HuH-7.5 (cell line): ENCODE data around the gene FPR3.

ENCODE experiments used
- DNase-seq: peaks from one replicate; pipeline ENCODE4 v3.0.0; 2011; ENCODE audit warnings: low spot score

The FPR3 gene

GRCh38 chr19:51807925-51808324, 13.0 kb downstream of the FPR3 start:
- no peak for DNase-seq

- DNase-seq = no peak
Observed at GRCh38 chr19:51808333-51808986, 13.5 kb downstream of the FPR3 start.

DNA sequence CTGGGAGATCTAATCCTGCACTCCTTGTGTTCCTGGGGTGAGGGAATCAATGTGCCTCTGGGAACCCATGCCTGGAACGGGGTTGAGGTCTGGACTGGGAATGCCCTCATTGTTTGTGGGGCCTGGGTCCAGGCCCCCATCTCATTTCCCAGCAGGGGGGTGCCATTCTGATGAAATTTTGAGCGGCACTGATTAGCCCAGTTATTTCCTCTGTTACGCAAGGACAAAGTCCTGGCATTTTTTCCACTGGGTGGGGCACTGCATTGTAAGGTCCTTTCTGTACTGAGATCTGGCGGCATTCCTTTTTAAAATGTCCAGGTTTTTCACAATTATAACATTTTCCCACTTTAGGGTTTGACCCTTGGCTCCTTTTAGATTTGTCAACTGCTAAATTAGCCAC, 14.8 kb downstream of the FPR3 start:
- no peak for DNase-seq

GRCh38 chr19:51810223-51810622, 15.3 kb downstream of the FPR3 start:
- no peak for DNase-seq

DNA sequence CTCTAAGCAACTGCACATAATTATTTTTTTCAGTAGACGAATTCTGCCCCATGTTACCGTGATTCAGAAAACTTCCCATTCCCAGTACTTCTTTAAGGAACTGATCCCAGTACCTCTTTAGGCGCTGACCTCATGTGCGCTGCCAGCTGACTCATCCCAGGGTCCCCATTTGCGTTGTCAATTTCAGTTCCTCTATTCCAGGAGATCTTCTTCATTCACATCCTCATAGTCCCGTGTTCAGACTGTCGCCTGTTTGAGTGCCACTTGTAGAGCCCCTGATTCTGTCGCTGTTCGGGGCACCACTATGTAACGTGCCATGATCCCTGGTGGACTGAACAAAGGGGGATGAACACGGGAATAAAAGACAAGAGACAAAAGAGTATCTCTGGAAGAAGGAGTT, 16.4 kb downstream of the FPR3 start:
- DNase-seq = no peak

- DNase-seq = no peak
Observed at GRCh38 chr19:51815043-51815442, 20.1 kb downstream of the FPR3 start.

DNA sequence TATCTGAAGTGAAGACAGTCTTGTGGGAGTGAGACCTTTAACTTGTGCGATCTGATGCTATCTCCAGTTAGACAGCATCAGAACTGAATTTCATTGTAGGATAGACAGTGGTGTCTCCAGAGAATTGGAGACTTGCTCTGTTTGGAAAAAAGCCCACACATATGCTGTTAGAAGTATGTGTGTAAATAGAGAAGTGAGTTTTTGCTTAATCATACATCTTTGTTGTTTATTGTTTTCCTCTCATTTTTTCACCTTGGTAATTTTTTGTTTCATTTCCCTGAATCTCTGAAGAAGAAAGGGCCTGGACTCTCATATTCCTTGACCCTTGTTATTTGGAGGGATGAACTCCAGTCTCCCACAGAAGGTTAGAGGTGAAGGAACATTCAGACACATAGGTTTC, 21.8 kb downstream of the FPR3 start:
- no peak for DNase-seq

DNA sequence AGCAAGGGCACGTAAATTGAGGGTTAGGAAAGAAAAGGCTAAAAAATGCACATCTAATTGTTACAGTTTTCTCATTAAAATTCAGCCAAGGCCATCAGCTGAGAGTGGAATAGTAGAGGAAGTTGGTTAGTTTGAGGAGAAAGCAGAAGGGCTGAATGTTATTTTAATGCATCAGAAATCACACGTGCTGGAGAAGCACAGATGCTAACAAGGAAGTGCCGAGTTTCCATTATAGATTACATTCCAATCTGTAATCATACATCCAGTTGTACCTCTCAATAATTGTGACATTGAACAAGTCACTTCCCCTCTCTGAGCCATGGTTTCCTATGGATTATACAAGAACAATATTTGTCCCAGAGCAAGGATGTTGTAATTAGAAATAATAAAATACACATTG, 25.1 kb downstream of the FPR3 start:
- no peak for DNase-seq

DNA sequence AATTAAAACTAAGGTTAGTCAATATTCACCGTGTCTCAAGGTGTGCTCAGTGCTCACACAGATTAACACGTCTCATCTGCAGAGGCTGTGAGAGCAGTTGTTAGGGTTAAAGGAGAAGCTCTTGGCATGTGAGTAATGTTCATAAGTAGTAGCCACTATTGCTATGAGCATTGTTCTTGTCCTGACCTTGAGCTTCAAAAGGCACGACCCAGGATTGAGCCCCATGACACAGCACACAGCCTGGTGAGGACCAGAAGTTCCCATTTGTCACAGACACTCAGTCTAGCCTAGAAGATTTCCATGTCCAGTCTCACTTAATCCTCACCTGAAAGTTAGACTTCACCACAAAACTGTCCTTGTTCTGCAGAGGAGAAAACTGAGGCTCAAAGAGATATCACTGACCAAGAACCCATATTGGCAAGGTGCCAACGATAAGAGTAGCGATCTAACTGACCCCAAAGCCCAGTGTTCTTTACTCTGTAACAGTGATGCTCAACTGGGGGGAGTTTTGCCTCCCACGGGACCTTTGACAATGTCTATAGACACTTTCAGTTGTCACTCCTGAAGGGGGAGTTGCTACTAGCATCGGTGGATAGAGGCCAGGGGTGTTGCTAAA, 26.0 kb downstream of the FPR3 start:
- DNase-seq = no peak

GRCh38 chr19:51821456-51821855, 26.5 kb downstream of the FPR3 start:
- no peak for DNase-seq

- no peak for DNase-seq
Observed at GRCh38 chr19:51821921-51822320, 27.0 kb downstream of the FPR3 start.

- DNase-seq = no peak
Observed at GRCh38 chr19:51822325-51822724, 27.4 kb downstream of the FPR3 start.

DNA sequence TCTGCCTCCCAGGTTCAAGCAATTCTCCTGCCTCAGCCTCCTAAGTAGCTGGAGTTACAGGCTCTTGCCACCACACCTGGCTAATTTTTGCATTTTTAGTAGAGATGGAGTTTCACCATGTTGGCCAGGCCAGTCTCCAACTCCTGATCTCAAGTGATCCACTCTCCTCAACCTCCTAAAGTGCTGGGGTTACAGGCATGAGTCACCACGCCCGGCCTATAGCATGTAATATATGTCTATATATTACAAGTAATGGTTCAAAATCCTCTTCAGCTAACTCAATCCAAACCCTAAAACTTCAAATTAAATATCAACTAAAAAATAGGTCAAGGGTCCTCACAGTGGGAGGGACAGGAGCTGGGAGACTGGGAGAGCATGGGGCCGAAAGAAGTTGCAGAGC, 28.0 kb downstream of the FPR3 start:
- DNase-seq = no peak

DNA sequence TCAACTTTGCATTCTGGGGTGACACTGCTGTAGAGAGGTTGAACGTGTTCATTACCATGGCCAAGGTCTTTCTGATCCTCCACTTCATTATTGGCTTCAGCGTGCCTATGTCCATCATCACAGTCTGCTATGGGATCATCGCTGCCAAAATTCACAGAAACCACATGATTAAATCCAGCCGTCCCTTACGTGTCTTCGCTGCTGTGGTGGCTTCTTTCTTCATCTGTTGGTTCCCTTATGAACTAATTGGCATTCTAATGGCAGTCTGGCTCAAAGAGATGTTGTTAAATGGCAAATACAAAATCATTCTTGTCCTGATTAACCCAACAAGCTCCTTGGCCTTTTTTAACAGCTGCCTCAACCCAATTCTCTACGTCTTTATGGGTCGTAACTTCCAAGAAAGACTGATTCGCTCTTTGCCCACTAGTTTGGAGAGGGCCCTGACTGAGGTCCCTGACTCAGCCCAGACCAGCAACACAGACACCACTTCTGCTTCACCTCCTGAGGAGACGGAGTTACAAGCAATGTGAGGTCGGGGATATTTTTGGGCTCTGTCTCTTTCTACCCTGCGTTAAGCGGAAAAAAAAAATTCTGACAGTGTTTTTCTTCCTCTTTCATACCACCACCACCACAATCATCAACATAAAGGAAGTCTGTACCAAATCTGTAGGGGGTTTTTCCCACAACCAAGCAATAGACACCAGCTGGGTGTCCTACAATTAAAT, 29.5 kb downstream of the FPR3 start:
- no peak for DNase-seq

GRCh38 chr19:51830274-51830673, 35.3 kb downstream of the FPR3 start:
- no peak for DNase-seq

GRCh38 chr19:51837145-51837544, 42.2 kb downstream of the FPR3 start:
- no peak for DNase-seq

DNA sequence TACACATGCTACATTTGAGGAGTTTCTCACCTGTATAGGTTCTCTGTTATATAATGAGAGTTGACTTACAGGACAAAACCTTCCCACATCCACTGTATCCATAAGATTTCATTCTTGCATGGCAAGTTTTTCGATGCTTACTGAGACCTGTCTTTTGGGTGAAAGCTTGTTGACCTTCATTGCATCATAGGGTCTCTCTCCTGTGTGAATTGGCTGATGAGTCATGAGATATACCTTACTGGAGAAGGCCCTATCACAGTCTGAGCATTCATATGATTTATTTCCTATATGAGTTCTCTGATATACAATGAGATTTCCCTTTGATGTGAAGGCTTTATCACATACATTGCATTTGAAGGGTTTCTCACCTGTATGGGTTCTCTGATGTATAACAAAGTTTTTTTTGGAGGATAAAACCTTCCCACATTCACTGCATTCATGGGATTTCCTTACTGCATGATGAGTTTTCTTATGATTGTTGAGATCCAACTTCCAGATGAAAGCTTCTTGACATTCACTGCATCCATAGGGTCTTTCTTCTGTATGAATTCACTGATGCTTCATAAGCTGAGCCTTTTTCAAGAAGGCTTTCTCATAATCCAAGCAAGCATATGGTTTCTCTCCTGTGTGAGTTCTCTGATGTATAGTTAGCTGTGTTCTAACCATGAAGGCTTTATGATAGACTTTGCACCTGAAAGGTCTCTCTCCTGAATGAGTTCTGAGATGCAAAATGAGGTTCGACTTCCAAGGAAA, 67.1 kb downstream of the FPR3 start:
- DNase-seq = no peak

- DNase-seq = no peak
Observed at GRCh38 chr19:51873097-51873496, 78.1 kb downstream of the FPR3 start.
